DMS153 treated with DMSO at 0.1 percent for 48 hours (cell line): ENCODE measurements around the gene CHST9.
"Not testable (repeated sequence)": the region's sequence is repeated elsewhere in the genome, so short reads cannot be mapped to it uniquely, and the experiment has no call there.

Experiments
- DNase-seq: peaks from one replicate; lab custom pipeline; 2025; ENCODE audit not compliant: unreplicated experiment; lab: John Stamatoyannopoulos, UW

Gene CHST9

GRCh38 chr18:27175245-27175644 is 9.9 kb downstream of the CHST9 start:
- DNase-seq: no peak

DNA sequence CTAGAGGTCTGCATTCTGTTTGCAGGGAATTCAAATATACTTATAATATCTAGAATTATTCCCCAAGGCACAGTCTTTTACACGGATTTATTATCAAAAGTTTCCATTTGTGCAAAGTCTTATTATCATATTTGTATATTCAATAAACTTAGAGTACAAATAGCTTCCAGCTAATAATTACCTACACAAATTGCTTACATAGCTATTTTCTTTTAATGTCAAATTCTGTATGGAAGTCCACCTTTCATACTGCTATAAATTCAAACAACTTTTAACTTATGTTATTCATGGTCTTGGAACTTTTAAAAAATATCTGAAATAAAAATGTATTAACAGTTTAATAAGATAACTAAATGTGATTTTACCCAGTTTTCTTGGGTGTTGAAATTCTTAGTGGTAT is 13.1 kb downstream of the CHST9 start:
- no peak for DNase-seq

- no peak for DNase-seq
Observed at GRCh38 chr18:27165412-27165811, 19.7 kb downstream of the CHST9 start.

DNA sequence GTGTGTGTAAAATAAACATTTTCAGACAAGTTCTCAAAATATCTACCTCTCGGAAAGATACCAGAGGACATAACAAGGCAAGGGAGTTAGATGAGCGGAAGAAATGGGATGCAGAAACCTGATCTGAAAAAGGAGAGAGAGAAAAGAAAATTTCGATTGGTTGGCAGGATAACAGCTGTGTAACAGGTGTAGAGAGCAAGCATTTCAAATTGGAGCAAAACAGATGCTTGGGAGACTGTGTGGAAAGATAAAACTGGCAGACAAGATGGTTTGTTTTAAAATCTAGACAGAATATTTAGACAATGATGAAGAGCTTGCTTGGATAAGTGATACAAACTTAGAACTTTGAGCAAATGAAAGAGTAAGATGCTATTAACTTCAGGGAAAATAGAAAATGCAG is 20.2 kb downstream of the CHST9 start:
- no peak for DNase-seq

DNA sequence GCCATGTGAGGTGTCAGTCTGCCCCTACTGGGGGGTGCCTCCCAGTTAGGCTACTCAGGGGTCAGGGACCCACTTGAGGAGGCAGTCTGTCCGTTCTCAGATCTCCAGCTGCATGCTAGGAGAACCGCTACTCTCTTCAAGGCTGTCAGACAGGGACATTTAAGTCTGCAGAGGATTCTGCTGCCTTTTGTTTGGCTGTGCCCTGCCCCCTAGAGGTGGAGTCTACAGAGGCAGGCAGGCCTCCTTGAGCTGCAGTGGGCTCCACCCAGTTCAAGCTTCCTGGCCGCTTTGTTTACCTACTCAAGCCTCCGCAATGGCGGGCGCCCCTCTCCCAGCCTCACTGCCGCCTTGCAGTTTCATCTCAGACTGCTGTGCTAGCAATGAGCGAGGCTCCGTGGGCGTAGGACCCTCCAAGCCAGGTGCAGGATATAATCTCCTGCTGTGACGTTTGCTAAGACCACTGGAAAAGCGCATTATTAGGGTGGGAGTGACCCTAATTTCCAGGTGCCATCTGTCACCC is 21.9 kb downstream of the CHST9 start:
- DNase-seq: not testable (repeated sequence)

DNA sequence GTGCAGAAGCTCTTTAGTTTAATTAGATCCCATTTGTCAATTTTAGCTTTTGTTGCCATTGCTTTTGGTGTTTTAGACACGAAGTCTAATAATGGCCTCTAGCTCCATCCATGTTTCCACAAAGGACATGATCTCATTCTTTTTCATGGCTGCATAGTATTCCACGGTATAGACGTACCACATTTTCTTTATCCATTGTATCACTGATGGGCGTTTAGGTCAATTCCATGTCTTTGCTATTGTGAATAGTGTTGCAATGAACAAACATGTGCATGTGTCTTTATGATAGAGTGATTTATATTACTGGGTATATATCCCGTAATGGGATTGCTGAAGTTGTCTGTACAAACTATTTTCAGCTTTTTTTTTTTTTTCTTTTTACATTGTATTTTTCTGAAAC is 35.9 kb downstream of the CHST9 start:
- not testable (repeated sequence) for DNase-seq

GRCh38 chr18:27144672-27145071 is 40.4 kb downstream of the CHST9 start:
- no peak for DNase-seq

GRCh38 chr18:27143580-27144287 is 41.4 kb downstream of the CHST9 start:
- DNase-seq: no peak

DNA sequence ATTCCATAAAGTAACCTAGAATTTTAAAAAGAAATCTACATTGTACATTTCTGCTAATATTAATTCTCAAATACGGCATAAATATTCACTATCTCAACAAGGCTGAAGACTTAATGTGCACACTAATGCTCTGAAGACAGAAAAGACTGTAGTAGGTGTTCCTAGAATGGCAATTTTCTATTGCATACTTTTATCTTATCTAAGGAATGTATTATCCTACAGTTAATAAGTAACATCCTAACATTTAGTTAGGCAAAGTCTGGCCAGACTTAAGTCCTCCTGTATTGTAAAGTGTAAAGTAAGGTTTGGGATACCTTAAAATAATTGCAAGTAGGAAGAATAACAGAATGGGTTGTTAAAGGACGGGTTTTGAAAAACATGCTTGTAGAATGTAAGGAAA is 42.2 kb downstream of the CHST9 start:
- DNase-seq: no peak

DNA sequence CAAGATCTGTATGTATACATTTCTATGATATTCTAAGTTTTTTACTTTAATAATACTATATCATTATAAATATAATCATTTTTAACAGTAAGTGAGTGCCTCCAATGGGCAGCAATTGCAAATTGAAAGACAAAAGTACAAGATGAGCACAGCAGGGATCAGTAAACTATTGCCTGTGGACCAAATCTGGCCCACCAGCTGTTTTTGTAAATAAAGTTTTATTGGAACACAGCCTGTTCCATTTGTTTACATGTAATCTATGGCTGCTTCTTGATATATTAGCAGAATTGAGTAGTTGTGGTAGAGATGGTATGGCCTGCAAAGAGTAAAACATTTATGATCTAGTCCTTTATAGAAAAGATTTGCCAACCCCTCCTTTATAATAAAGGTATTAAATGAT is 43.2 kb downstream of the CHST9 start:
- no peak for DNase-seq

- DNase-seq: no peak
Observed at GRCh38 chr18:27138079-27138478, 47.0 kb downstream of the CHST9 start.

DNA sequence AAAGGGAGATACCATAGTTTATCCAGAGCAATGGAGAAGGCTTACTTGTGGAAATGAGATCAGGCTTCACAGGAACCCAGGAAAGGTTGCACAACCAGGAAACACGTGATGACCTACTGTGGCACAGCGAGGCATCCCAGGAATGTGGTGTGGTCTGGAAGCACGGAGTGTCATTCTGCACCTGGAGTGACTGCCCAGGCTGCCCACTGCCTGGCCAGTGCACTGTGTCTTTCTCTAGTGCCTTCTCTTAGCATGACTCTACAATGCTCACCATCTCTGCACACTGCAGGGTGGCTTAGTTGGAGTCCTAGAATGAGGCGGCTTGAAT is 48.9 kb downstream of the CHST9 start:
- DNase-seq: no peak

DNA sequence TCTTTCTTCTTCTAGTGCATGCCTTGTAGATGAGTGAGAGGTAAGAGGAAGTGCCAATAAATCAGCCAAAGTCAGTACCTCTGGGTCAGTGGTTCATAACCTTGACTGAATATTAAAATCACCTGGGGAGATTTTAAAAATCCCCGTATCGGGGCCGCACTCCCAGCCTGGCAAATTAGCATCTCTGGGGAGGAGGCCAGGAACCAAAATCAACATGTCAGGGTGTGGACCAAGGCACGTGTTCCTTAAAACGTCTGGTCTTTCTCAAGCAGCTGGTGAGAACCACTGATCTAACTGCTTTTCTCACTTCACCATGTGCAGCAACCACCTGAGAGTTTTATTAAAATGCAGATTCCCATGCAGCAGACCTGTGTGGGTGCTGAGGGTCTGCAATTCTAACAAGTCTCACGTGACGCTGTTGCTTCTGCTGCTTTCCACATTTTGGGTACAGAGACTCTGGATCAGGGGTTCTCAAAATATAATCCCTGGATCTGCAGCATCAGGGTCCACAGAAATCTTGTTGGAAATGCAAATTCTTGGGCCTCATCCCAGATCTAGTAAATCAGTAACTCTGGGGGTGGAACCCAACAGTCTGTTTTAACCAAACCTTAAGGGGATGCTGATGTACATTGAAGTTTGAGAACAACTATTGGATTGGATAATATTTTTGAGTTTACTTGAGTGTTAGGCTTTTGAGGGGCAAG is 49.5 kb downstream of the CHST9 start:
- DNase-seq: no peak

GRCh38 chr18:27130065-27130630 is 55.0 kb downstream of the CHST9 start:
- no peak for DNase-seq

DNA sequence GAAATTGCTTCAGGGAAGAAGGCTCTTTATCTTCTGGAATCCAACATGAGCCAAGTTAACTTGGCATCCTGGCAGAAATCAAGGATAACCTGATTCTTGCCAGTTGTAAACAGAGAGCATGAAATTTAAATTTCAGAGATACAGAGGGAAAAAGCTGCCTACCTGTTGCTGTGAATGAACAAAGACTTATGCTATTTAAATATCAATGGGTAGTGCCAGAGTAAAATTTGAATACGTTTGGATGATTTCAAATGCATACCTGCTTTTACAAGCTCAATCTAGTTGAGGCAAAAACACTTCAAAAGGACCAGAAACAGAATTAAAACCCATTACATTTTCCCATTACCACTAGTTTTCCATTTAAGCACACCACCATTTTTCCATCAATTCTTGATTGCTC is 60.9 kb downstream of the CHST9 start:
- DNase-seq: no peak

- no peak for DNase-seq
Observed at GRCh38 chr18:27121108-27121507, 64.0 kb downstream of the CHST9 start.

DNA sequence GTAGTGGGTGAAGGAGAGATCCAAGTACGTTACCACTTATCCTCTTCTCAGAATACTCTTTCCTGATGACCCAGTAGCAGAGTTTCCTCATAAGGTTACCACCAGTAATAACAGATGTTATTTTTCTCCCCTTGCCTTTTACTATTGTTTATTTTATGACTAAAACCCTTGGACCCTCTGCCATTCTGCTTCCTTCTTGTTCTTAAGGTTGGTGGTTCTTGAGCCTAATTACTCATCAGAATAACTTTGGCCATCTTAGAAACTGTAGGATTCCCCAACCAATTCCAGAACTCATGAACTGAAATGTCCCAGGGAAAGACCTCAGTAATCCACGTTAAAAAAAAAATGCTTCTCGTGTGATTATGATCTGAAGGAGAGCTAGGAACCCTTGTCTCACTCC is 64.9 kb downstream of the CHST9 start:
- DNase-seq: no peak

- DNase-seq: no peak
Observed at GRCh38 chr18:27118973-27119372, 66.1 kb downstream of the CHST9 start.

GRCh38 chr18:27114842-27115241 is 70.3 kb downstream of the CHST9 start:
- DNase-seq: no peak

DNA sequence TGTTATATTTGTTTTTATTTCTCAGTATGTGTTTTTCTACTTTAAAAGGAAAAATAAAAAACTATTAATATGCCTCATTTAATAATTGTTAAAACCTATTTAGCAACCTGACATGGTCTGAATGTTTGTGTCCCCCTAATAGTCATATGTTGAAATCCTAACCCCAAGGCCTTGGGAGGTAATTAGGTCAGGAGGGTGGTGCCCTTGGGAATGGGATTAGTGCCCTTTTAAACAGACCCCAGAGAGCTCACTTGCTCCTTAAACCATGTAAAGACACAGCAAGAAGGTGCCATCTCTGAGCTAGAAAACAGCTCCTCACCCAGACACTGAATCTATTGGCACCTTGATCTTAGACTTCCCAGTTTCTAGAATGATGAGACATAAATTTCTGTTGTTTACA is 71.8 kb downstream of the CHST9 start:
- no peak for DNase-seq

GRCh38 chr18:27110319-27110718 is 74.8 kb downstream of the CHST9 start:
- DNase-seq: no peak

- no peak for DNase-seq
Observed at GRCh38 chr18:27109451-27109850, 75.7 kb downstream of the CHST9 start.
